Lower lobe of right lung (tissue), 2 donors: ENCODE data around the gene MRPS27. TPM values are rescaled to one million over a fixed set of nuclear protein-coding genes. Genes with fewer than 3 reads are reported as not detected.

ENCODE experiments used
- ATAC-seq, 2 donors: fragments of 200-7000 bp; cut with Tn5 transposase; one replicate each; pipeline ENCODE4 v1.9.1; 2020 to 2022; ENCODE audit warnings: mild to moderate bottlenecking in 2 of 2, moderate library complexity in 2 of 2
- DNase-seq: peaks from one replicate; pipeline ENCODE4 v3.0.0-alpha.2; 2020
- H3K27ac ChIP-seq: fragments of 200-600 bp; one replicate; pipeline ENCODE4 v1.8.0; 2022
- H3K27me3 ChIP-seq: fragments of 200-600 bp; one replicate; pipeline ENCODE4 v1.8.0; 2022; ENCODE audit warnings: low read depth
- H3K36me3 ChIP-seq: fragments of 200-600 bp; one replicate; pipeline ENCODE4 v1.8.0; 2022; ENCODE audit warnings: mild to moderate bottlenecking
- H3K4me1 ChIP-seq: fragments of 200-600 bp; one replicate; pipeline ENCODE4 v1.8.0; 2022
- H3K4me3 ChIP-seq: fragments of 200-600 bp; one replicate; pipeline ENCODE4 v1.8.0; 2022; ENCODE audit warnings: mild to moderate bottlenecking
- H3K9me3 ChIP-seq: fragments of 200-600 bp; one replicate; pipeline ENCODE4 v1.8.0; 2022
- intact Hi-C: fragments of 100-400 bp; cut with DNase I; formaldehyde crosslinking; loops from one replicate; pipeline ENCODE4 v1.11.0; 2022
- total RNA-seq: library from RNA; stranded (reverse); fragmentation: NEBNext Ultra II Directional; extraction: Animal tissue kit (Norgen Biotek cat#: 25700); gene quantifications from one replicate; pipeline ENCODE4 v1.2.1, GENCODE V29; 2021
- TF ChIP-seq, protein P1 (sequence below): fragments of 200-600 bp; IDR thresholded peaks from one replicate; pipeline ENCODE4 v1.8.0; 2022; ENCODE audit warnings: antibody characterized with exemption, mild to moderate bottlenecking
- donor health status: DM: no; HTN: yes; CAD: no; lungs with severe emphysema.

The MRPS27 gene
- total RNA-seq, 1 donor from 2014 or later, result 35.1 TPM

DNA sequence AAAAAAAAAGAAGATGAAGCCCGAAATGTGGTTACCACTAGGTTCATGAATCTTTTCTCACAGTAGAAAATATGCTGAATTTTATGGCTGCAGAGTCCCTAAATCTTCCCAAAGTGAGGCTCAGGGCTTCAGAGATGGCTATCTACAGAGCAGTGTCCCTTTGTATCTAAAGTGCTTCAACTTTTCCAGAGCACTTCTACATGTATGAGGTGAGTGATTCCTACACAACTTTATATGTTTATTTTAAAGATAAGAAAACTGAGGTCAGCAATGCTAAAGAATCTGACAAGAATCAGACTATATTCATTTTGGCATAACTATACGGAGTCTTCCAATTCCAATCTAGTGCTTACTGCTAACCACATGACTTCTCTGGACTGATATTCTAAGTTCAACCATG lies 53.2 kb downstream of the MRPS27 start:
- Histone ChIP-seq H3K27ac (no peak overlapping the region), H3K4me3 (no peak overlapping the region), H3K36me3 (no peaks in the 10 kb centered on the region), H3K4me1 (no peaks in the 10 kb centered on the region), H3K9me3 (no peaks in the 10 kb centered on the region), H3K27me3 (no peaks in the 10 kb centered on the region)
- TF ChIP-seq, protein P1, sequence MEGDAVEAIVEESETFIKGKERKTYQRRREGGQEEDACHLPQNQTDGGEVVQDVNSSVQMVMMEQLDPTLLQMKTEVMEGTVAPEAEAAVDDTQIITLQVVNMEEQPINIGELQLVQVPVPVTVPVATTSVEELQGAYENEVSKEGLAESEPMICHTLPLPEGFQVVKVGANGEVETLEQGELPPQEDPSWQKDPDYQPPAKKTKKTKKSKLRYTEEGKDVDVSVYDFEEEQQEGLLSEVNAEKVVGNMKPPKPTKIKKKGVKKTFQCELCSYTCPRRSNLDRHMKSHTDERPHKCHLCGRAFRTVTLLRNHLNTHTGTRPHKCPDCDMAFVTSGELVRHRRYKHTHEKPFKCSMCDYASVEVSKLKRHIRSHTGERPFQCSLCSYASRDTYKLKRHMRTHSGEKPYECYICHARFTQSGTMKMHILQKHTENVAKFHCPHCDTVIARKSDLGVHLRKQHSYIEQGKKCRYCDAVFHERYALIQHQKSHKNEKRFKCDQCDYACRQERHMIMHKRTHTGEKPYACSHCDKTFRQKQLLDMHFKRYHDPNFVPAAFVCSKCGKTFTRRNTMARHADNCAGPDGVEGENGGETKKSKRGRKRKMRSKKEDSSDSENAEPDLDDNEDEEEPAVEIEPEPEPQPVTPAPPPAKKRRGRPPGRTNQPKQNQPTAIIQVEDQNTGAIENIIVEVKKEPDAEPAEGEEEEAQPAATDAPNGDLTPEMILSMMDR, result no peak
- DNase-seq, result no peak
- ATAC-seq, result no peak
- intact Hi-C loops, result no loop called here

- no peak overlapping the region for H3K4me3 ChIP-seq
- no peaks in the 10 kb centered on the region for H3K9me3 ChIP-seq
- H3K36me3 ChIP-seq, result no peaks in the 10 kb centered on the region
- H3K27me3 ChIP-seq, result no peaks in the 10 kb centered on the region
- no peak for ATAC-seq
- TF ChIP-seq, protein P1, result no peak
- intact Hi-C loops, result no loop called here
- no peak overlapping the region for H3K27ac ChIP-seq
- no peaks in the 10 kb centered on the region for H3K4me1 ChIP-seq
- no peak for DNase-seq
Measured at GRCh38 chr5:72265032-72265877, 54.8 kb downstream of the MRPS27 start.

DNA sequence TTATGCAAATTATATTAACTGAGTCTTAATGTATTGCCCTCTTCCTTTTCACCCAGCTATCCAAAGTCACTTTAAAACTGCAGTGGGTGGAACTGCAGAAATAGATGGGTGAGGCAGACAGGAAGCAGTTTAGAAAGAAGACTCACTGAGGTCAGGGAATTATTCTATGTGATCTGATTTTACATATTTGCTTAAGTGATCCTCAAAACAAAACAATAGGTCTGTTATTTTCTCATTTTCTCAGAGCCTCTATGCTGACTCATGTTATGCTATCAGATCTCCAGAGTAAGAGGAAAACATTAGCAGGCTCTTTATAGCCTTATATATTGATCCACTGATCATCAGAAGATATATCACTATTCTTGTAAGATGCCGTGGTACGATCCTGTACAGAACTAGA lies 63.5 kb downstream of the MRPS27 start:
- no peaks in the 10 kb centered on the region for H3K4me1 ChIP-seq
- H3K36me3 ChIP-seq, result no peaks in the 10 kb centered on the region
- intact Hi-C loops, result no loop called here
- H3K27me3 ChIP-seq, result no peaks in the 10 kb centered on the region
- TF ChIP-seq, protein P1, result no peak
- no peak overlapping the region for H3K27ac ChIP-seq
- no peak overlapping the region for H3K4me3 ChIP-seq
- no peak for ATAC-seq
- DNase-seq, result no peak
- H3K9me3 ChIP-seq, result no peaks in the 10 kb centered on the region

DNA sequence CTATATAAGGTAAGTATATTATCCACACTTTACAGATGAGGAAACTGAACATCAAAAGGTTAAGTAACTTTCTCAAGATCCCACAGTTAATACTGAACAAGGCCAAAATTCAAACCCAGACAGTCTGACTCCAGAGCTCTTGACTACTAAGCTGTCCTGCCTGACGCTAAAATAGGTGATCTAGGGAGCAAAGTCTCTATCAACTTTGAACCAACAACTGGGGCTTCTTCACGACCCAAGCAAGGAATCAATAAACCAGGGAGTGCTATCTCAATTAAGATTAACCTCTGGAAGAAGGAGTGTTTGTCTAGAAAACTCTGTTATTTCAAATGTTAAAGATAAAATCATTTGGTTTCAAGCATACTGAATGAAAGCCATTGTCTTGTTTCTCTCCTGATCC lies 64.4 kb downstream of the MRPS27 start:
- H3K9me3 ChIP-seq, result no peaks in the 10 kb centered on the region
- ATAC-seq (no peak), DNase-seq (no peak)
- no peak overlapping the region for H3K4me3 ChIP-seq
- no peaks in the 10 kb centered on the region for H3K27me3 ChIP-seq
- intact Hi-C loops, result no loop called here
- TF ChIP-seq, protein P1, result no peak
- H3K4me1 ChIP-seq, result no peaks in the 10 kb centered on the region
- H3K27ac ChIP-seq, result no peak overlapping the region
- H3K36me3 ChIP-seq, result no peaks in the 10 kb centered on the region

DNA sequence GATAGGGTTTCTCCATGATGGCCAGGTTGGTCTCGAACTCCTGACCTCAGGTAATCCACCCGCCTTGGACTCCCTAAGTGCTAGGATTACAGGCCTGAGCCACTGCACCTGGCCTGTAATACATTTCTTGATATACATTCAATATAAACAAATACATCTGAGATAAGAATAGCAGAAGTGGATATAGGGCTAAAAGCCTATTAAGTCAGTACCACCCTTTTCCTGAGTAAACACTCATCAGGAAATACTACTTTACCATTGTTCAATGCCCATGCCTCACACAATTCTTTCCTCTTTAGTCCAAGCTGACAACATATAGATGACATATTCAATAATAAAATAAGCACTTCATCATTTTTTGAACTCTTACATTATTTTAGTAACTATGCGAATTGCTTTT lies 64.8 kb downstream of the MRPS27 start:
- intact Hi-C loops, result no loop called here
- TF ChIP-seq, protein P1, result no peak

More for the DNA sequence above, 64.8 kb downstream of the MRPS27 start:
- DNase-seq, result no peak
- Histone ChIP-seq H3K36me3 (no peaks in the 10 kb centered on the region), H3K4me1 (no peaks in the 10 kb centered on the region), H3K27ac (no peak overlapping the region), H3K4me3 (no peak overlapping the region), H3K27me3 (no peaks in the 10 kb centered on the region), H3K9me3 (no peaks in the 10 kb centered on the region)
- ATAC-seq, result no peak
